ENCODE results near the gene USH2A. TPM values are rescaled to one million over a fixed set of nuclear protein-coding genes. Genes with fewer than 3 reads are reported as not detected.

Gene USH2A
- total and polyA plus RNA-seq, 8 donors, result 0.37 to 0.58 TPM; not detected in 6

- H3K4me3 ChIP-seq, result no peak overlapping the region
- no peak for TF ChIP-seq EP300 (IDR thresholded peaks at IDR 0.05)
- no peak for TF ChIP-seq POLR2AphosphoS5 (IDR thresholded peaks at IDR 0.05)
- TF ChIP-seq POLR2A (IDR thresholded peaks at IDR 0.05), result no peak
- no peak for TF ChIP-seq CTCF (IDR thresholded peaks at IDR 0.05)
- no peaks in the 10 kb centered on the region for H3K9me3 ChIP-seq
- 45 to 65% (median 50%) methylated on average over 1 of the region's 1 CpG for WGBS, 5 donors
- no peaks in the 10 kb centered on the region for H3K4me1 ChIP-seq
- H3K27ac ChIP-seq, result no peak overlapping the region
- intact Hi-C loops (cut with DNase I; ENCODE audit: low total_unique reads), result no loop called here
- no peak for DNase-seq
- H3K27me3 ChIP-seq, result no peaks in the 10 kb centered on the region
- no peaks in the 10 kb centered on the region for H3K36me3 ChIP-seq
These were observed 460.2 kb downstream of the USH2A start for GRCh38 chr1:215963040-215963439.

GRCh38 chr1:215958841-215959240, 464.4 kb downstream of the USH2A start:
- 69 to 84% (median 79%) methylated on average over 1 of the region's 1 CpG for WGBS, 5 donors
- intact Hi-C loops (cut with DNase I; ENCODE audit: low total_unique reads), result no loop called here
- Histone ChIP-seq H3K4me3 (no peak overlapping the region), H3K27me3 (no peaks in the 10 kb centered on the region), H3K27ac (no peak overlapping the region), H3K9me3 (no peaks in the 10 kb centered on the region), H3K4me1 (no peaks in the 10 kb centered on the region), H3K36me3 (no peaks in the 10 kb centered on the region)
- TF ChIP-seq EP300 (IDR thresholded peaks at IDR 0.05), result no peak
- TF ChIP-seq CTCF (IDR thresholded peaks at IDR 0.05), result no peak
- TF ChIP-seq POLR2AphosphoS5 (IDR thresholded peaks at IDR 0.05), result no peak
- no peak for TF ChIP-seq POLR2A (IDR thresholded peaks at IDR 0.05)
- no peak for DNase-seq

- intact Hi-C loops (cut with DNase I; ENCODE audit: low total_unique reads), result no loop called here
- H3K4me1 ChIP-seq, result no peaks in the 10 kb centered on the region
- DNase-seq, result peak in 1 of 2 donors; percentile 20
- H3K36me3 ChIP-seq, result no peaks in the 10 kb centered on the region
- no peak overlapping the region for H3K4me3 ChIP-seq
- H3K27me3 ChIP-seq, result no peaks in the 10 kb centered on the region
- H3K9me3 ChIP-seq, result no peaks in the 10 kb centered on the region
- no peak overlapping the region for H3K27ac ChIP-seq
- WGBS, 5 donors, result 23 to 27% (median 26%) methylated on average over 7 of the region's 7 CpGs
- no peak for TF ChIP-seq POLR2A (IDR thresholded peaks at IDR 0.05)
- TF ChIP-seq POLR2AphosphoS5 (IDR thresholded peaks at IDR 0.05), result no peak
- no peak for TF ChIP-seq CTCF (IDR thresholded peaks at IDR 0.05)
- TF ChIP-seq EP300 (IDR thresholded peaks at IDR 0.05), result no peak
These were observed 465.6 kb downstream of the USH2A start for GRCh38 chr1:215957663-215958062.

DNA sequence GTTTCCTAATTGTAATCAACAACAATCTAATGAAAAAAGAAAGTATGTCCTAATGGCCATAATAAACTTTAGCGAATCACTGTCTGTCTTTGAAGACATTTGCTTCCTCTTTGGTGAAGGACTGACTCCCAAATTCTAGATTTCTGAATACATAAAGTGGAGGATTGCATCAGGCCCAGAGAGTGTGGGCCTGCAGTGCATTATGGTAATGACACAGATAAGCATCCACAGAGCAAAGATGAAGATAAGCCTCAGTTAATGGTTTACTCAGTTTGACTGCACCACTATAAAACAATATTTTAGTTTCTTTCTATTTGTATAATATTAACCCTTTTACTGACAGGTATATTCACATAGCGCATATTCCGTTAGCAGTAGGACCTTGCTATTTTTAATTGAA, 490.7 kb downstream of the USH2A start:
- peak in 1 of 2 donors; percentile 4 for DNase-seq
- WGBS, 5 donors, result 83 to 93% (median 92%) methylated on average over 3 of the region's 3 CpGs
- Histone ChIP-seq H3K36me3 (no peaks in the 10 kb centered on the region), H3K27ac (no peak overlapping the region), H3K4me1 (no peaks in the 10 kb centered on the region), H3K9me3 (no peaks in the 10 kb centered on the region), H3K4me3 (no peak overlapping the region), H3K27me3 (no peaks in the 10 kb centered on the region)
- TF ChIP-seq POLR2AphosphoS5 (IDR thresholded peaks at IDR 0.05) (no peak), EP300 (IDR thresholded peaks at IDR 0.05) (no peak), CTCF (IDR thresholded peaks at IDR 0.05) (no peak), POLR2A (IDR thresholded peaks at IDR 0.05) (no peak)
- intact Hi-C loops (cut with DNase I; ENCODE audit: low total_unique reads), result no loop called here
